T follicular helper cell (primary cell): Measurements from ENCODE around the gene CARD14.
A peak's percentile ranks its signal among the peaks of the same experiment; 100 is the strongest.
"Not testable (repeated sequence)": the region's sequence is repeated elsewhere in the genome, so short reads cannot be mapped to it uniquely, and the experiment has no call there.

Experiments used
- DNase-seq: peaks from one replicate; pipeline ENCODE4 v3.0.0-alpha.2; 2020; ENCODE audit warnings: low read depth

Gene CARD14

DNA sequence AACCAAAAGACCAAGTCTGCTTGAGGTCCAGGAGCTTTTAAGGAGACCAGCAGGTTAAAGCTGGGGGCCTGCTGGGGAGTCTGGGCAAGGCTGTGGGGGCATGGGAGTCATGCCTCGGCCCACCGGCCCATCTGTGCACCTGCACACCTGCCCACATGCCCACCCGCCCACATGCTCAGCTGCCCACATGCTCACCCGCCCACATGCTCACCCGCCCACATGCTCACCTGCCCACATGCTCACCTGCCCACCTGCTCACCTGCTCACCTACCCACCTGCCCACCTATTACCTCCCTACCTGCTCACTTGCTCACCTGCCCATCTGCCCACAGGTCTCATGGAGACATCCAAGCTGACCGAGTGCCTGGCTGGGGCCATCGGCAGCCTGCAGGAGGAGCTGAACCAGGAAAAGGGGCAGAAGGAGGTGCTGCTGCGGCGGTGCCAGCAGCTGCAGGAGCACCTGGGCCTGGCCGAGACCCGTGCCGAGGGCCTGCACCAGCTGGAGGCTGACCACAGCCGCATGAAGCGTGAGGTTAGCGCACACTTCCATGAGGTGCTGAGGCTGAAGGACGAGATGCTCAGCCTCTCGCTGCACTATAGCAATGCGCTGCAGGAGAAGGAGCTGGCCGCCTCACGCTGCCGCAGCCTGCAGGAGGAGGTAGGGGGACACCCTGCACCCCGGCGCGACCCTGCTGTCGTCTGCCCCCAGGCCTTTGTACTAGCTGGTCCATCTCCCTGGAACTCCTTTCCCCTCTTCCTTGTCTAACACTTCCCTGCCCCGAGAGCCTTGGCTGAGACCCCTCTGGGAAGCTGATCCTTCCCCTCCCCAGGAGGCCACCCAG, 14.0 kb downstream of the CARD14 start:
- DNase-seq: no peak

DNA sequence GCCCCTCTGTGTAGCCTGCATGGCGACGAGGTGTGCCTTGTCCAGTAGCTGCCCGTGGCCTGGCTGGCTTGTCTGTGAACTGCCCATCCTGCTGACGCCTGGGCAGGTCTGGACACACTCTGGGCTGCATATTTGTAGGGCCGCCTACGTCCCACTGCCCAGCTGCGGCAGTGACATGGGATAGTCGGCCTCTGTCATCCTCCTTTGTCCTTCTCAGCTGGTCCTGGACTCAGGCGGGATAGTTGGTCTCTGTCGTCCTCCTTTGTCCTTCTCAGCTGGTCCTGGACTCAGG, 14.5 kb downstream of the CARD14 start:
- no peak for DNase-seq

DNA sequence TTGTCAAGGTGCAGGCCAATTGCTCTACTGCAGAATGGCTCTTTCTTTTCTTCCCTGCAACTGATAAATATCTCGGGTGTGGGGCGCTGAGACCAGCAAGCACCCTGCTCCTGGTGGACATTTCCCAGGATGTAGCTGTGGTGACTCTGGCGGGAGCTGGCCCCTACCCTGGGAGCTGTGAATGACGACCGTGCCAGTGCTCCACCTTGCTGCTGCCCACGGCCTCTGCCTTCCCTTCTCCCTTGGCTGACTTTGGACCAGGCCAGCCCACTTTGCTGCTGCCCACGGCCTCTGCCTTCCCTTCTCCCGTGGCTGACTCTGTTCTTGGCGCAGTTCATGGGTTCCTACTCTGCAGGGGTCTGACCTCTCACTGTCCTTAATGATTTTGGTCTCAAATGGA, 16.1 kb downstream of the CARD14 start:
- no peak for DNase-seq

DNA sequence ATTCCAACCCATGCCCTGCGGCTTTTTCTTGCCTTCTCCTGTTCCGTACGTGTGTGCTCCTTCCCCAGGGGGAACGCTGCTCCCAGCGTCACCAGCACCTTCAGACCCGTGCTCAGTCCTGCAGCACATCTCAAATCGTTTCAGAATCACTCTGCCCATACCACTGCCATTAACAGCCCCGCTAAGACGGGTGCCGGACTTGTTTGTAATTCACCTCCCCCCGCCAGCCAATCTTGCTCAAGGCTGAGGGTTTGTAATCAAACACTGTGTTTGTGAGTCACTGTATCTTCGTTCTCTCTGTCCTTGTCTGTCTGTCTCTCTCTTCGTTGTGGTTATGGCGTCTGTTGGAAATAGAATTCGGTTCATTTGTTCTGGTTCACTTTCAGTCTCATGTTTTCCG, 17.3 kb downstream of the CARD14 start:
- DNase-seq: no peak

DNA sequence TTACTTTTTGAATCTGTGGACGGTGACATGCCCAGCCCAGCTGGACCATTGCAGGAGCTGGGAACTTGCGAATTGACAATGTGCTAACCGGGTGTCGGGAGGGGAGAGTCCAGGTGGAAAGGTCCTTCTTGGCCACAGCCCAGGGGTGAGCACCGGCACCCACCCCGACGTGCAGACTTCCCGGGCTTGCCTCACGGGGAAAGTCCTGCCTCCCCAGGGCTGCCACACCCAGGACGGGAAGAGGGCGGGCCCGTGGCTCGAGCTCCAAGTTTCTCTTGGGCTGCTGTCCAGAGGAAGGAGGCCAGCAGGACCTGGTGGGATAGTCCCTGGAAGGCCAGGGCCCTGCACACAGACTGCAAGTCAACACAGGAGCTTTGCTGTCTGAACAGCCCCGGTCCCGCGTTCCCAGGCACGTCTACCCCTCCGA, 17.7 kb downstream of the CARD14 start:
- no peak for DNase-seq

DNA sequence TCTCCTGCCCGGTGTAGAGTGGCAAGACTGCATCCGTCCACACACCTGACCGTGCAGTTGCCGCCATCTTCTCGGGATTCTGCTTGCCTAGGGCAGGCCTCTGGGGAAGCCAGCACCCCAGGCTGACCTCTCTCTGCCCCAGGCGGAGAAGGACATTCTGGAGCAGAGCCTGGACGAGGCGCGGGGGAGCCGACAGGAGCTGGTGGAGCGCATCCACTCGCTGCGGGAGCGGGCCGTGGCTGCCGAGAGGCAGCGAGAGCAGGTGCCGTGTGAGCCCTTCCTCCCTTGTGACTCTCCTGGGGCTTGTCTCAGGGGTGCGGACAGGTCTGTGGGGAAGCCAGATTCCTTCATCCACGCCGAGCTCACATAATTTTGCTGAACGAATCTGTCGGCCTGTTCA, 19.8 kb downstream of the CARD14 start:
- DNase-seq: no peak

DNA sequence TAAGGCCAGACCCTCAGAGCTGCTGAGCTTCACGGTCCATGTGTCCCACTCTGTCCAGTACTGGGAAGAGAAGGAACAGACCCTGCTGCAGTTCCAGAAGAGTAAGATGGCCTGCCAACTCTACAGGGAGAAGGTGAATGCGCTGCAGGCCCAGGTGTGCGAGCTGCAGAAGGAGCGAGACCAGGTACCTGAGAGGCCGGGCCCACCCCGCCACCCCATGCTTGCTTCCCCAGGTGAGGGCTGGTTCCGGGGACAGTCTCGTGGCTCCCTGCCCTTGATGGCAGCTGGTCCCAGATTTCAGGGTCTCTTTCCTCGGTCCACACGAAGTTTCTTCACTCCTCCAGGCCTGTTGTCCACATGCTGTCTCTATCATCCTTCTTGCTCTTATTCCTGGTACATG, 20.9 kb downstream of the CARD14 start:
- DNase-seq: no peak

DNA sequence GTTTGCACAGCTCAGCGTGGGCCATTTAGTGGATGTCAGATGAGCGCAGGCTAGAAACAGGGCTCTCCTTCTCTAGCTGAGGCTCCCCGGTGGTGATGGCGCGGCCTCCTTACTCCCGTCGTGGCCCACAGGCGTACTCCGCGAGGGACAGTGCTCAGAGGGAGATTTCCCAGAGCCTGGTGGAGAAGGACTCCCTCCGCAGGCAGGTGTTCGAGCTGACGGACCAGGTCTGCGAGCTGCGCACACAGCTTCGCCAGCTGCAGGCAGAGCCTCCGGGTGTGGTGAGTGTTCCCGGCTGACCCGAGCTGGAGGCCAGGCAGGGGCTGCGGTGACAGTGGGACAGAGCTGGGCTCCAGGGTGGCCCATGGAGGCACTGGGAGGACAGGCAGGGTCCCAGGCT, 21.4 kb downstream of the CARD14 start:
- DNase-seq: no peak

DNA sequence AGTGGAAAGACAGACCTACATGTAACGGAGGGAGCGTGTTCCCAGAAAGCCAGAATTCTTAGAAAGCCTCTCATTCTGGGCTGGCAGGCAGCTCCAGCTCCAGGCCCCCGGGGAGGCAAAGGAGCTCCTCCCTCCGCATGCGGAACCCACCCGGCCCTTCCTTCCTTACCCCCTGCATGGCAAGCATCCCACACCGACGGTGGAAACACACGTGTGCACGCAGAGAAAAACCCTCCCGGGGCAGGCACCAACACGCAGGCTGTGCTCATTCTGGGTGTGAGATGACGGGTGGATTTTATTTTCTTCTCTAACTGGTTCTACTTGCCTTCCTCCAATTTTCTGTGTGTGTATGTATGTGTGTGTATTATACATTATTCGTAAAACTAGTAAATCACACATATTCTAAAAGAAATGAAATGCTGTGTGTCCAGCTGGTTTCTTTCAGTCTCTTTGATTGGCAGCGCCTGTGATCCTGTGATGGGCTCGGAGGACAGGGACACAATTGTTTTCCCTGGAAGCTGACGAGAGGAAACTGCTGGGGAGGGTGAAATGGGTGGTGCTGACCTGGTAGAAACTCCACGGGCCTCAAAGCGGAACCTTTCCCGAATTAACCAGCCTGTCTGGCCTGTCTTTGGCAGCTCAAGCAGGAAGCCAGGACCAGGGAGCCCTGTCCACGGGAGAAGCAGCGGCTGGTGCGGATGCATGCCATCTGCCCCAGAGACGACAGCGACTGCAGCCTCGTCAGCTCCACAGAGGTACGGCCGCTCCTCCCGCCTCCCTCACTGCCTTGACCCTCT, 22.2 kb downstream of the CARD14 start:
- DNase-seq: no peak

DNA sequence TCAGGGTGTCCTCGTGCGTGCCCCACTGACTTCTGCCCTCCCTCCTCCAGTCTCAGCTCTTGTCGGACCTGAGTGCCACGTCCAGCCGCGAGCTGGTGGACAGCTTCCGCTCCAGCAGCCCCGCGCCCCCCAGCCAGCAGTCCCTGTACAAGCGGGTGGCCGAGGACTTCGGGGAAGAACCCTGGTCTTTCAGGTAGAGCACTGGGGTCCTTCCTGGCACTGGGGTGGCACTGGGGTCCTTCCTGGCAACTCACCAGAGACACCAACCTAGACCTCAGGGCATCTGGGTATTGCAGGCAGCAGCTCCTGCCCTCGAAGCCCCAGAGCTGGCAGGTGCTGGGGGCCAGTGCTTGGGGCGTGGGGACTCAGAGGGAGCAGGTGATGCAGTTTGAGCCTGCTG, 25.3 kb downstream of the CARD14 start:
- no peak for DNase-seq

DNA sequence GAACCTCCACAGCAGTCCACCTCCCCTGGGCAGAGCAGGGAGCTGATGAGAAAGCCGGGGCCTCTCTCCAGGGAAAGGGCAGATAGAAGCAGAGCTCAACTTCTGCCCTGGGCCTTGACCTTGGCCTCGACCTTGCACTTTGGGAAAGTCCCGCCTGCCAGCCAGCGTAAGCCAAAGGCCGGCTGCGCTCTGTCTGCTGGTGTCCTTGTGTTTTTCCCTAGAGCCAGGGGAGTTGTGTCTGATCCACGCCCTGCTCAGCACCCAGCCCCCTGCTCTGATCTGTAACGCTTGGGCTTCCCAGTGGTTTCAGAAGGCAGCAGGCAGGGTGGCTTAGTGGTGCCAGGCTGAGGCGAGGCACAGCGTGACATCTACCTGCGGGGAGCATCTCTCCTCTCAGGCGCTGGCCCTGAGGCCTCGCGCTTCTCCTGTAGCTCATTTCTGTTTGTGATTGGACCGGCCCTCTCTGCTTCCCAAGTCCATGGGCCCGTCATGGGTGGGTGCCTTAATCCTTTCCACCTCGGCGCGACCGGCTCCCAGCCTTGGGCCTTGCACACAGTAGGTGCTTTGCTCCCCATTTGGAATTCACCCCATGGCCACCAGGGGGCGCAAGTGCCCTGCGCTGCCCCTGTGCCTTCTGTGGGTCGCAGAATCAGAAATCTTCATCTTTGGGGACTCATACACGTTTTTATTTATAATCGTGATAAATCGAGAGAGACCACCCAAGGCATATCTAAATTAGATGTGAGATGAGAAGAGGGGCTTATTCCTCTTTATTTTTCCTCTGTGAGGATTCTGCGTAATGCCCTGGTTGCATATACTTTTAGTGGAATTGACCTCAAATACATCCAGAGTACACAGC, 26.1 kb downstream of the CARD14 start:
- peak; percentile 38 for DNase-seq

DNA sequence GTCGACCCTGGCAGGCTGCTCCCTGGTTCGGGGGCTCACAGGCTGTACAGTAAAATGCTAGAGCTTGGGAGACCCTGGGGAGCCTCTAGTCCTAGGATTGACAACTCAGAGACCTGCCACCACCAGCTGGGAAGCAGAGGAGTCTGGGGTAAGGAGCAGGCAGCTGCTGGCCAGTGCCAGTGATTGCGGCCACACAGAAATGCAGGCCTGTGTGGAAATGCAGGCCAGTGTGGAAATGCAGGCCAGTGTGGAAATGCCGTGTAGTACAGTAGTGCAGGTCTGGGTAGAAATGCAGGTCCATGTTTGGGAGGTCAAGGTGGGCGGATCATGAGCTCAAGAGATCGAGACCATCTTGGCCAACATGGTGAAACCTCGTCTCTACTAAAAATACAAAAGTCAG, 26.8 kb downstream of the CARD14 start:
- DNase-seq: no peak

DNA sequence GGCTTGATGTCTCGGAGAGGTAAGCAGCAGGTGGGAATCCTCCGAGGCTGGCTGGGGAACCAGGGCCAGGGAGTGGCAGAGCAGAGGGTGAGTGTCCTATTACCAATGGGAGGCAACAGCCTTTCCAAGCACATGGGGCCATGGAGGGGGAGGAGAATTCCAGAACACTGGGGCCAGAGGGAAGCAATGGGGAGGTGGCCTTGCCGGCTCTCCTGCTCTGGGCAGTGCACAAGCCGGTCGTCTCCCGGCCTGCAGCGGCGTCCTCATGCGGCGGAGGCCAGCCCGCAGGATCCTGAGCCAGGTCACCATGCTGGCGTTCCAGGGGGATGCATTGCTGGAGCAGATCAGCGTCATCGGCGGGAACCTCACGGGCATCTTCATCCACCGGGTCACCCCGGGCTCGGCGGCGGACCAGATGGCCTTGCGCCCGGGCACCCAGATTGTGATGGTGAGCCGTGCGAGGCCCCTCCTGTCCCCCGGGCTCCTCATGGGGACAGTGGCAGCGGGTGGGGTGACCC, 28.4 kb downstream of the CARD14 start:
- DNase-seq: no peak

DNA sequence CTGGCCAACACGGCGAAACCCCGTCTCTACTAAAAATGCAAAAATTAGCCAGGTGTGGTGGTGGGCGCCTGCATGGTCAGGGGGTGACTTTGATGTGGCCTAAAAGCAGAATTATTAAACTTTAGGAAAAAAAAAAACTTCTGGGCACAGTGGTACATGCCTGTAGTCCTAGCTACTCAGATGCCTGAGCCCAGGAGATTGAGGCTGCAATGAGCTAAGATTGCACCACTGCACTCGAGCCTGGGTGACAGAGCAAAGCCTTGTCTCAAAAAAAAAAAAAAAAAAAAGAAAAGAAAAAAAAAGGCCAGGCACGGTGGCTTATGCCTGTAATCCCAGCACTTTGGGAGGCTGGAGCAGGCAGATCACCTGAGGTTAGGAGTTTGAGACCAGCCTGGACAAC, 29.5 kb downstream of the CARD14 start:
- DNase-seq: not testable (repeated sequence)

DNA sequence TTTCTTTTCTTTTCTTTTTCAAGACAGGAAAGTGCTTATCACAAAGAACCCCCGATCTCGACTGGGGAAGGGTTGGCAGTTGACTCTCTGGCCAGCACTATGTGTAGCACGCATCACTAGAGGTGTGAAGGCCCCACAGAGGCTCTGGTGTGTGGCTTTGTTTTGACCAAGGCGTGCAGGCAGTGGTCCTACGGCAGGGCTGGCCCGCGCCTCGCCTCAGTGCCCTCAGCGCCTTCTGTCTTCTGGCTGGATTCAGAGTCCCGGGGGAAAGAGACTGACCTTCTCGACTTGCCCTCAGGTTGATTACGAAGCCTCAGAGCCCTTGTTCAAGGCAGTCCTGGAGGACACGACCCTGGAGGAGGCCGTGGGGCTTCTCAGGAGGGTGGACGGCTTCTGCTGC, 31.6 kb downstream of the CARD14 start:
- no peak for DNase-seq

DNA sequence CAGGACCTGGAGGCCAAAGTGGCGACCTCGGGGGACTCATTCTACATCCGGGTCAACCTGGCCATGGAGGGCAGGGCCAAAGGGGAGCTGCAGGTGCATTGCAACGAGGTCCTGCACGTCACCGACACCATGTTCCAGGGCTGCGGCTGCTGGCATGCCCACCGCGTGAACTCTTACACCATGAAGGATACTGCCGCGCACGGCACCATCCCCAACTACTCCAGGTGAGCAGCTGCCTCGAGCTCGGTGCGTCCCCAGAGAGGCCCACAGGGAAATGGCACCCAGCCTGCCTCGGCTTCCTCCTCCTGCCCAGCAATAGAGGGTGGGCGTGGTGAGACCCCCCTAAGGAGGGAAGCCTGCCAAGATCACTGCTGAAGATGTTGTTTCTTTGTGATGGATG, 32.4 kb downstream of the CARD14 start:
- no peak for DNase-seq

DNA sequence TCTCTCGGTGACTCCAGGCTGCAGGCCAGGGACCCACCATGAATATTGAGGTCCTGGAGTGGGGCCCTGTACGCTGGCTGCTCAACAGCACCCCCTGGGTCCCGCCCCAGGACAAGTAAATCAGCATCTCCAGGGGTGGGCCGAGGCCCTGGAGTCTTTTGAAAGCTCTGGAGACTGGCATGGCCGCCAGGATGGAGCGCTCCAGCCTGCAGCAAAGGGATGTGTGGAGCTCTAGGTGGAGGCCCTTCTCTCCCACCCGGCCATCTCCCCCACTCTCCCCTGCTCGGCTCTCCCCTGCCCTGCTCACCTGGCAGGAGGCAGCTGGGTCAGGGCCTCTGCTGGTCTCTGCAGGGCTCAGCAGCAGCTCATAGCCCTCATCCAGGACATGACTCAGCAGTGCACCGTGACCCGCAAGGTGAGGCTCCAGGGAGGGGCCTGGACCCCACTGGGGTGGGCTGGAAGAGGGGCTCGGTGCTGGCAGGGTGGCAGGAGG, 33.7 kb downstream of the CARD14 start:
- no peak for DNase-seq

DNA sequence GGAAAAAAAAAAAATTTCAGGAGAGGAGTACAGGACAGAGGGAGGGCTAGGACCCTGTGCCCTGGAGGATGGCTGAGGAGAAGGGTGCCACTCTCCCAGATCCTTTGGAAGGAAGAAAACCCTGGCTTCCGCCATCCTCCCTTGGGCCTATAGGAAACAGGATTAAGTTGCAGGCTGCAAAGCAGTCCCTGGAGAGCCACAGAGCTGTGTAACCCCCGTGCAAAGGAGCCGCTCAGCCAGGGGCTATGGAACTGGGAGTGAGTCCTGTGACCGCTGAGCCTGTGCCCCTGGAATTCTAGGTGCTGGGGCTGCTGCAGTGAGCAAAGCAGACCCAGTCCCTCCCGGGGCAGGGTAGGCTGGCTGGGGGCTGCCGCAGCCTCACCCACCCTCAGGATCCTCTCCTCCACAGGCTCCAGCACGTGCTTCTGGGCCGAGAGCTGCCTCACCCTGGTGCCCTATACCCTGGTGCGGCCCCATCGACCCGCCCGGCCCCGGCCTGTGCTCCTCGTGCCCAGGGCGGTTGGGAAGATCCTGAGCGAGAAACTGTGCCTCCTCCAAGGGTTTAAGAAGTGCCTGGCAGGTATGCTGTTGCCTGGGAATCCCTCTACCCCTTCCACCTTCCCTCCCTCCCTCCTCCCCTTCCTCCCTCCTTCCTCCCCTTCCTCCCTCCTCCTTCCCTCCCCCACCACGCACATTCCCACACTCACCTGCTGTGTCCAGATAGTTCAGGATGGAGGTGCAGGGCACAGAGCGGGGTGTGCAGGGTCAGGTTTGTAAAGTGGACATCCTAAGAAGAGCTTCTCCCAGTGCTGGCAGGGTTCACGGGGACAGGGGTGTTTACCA, 35.0 kb downstream of the CARD14 start:
- no peak for DNase-seq

DNA sequence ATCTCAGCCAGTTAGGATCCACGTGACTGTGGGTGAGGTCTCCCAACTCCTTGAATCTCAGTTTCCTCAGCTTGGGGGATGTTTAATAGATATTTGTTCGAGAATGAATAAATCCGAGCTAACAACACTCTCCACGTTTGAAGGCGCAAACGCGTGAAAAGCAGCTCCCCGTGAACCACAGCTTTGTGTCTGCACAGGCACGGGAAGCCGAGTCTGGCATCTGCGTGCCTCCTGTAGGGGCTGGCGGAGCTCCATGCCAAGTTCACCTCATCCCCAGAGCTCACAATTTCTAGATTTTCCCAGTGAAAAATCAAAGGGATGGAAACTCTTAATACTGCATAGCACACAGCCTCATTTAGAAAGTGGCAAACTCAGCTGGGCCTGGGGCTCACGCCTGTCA, 36.0 kb downstream of the CARD14 start:
- no peak for DNase-seq

DNA sequence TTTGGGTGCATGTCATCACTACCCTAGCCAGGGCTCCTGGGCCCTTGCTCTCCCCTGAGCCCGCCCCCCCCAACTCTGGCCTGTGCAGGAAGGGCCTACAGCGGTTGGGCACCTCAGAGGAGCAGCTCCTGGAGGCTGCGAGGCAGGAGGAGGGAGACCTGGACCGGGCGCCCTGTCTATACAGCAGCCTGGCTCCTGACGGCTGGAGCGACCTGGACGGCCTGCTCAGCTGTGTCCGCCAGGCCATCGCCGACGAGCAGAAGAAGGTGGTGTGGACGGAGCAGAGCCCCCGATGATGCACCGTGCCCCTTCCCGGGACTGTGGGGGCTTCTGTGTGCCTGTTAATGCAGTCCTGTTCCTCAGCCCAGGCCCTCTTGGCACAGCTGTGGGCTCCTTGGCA, 38.2 kb downstream of the CARD14 start:
- DNase-seq: no peak

DNA sequence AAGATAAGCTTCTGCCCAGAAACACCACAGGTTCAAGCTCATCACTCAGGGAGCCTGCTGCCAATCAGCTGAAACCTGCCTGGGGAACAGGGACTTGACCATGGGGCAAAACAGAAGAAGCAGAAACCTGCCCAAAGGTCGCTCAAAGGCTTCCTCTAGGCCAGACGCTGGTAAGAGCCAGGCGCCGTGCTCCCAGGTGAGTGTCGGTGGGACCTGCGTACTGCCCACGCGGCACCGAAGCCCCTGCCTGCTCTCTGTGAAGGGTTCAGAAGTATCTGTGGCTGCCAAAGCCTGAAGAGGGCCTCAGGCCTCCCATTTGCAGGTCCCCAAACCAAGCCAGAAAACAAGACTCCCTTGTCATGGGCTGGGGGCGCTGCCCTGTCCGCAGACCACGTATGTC, 39.9 kb downstream of the CARD14 start:
- DNase-seq: no peak
